ENCODE results near the gene CHCHD4.

The CHCHD4 gene

DNA sequence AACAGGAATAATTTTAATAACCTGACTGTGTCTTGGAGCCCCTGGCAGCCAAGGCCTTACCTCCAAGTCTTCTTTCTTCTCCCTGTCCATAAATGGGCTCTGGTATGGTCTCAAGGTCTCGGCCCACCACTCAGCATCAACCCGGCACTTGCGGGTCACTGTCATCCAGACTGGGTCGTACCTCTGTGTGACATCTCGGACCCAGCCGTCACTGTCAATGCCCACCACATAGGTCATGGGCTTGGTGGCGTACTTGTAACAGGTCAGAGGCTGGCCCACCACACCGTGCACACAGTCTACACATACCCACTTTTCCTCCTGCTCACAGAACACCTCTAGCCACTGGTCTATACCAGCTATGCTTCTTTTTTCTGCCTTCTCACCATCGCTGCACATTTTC is 33.3 kb upstream of the CHCHD4 start:
- no peak overlapping the region for H3K9ac ChIP-seq (ENCODE audit: low read depth in 1 of 2, low read length in 2 of 2)
- H3K4me1 ChIP-seq (ENCODE audit: control insufficient read depth in 2 of 2, insufficient read depth in 2 of 2, low read length in 2 of 2) = no peaks in the 10 kb centered on the region
- H3K9me3 ChIP-seq (ENCODE audit: control insufficient read depth in 2 of 2, low read length in 2 of 2) = peaks cover 3% of the 10 kb centered on the region in 2 donors
- H3K36me3 ChIP-seq (ENCODE audit: control insufficient read depth in 2 of 2, insufficient read depth in 2 of 2, low read length in 2 of 2) = peaks cover 68 to 76% of the 10 kb centered on the region in 2 donors
- no peaks in the 10 kb centered on the region for H3K27me3 ChIP-seq (ENCODE audit: control insufficient read depth in 2 of 2, insufficient read depth in 2 of 2, low read length in 2 of 2)
- H3K27ac ChIP-seq (ENCODE audit: low read depth in 2 of 2, low read length in 2 of 2) = no peak overlapping the region
- no peak overlapping the region for H3K4me3 ChIP-seq (ENCODE audit: low read length in 2 of 2)

DNA sequence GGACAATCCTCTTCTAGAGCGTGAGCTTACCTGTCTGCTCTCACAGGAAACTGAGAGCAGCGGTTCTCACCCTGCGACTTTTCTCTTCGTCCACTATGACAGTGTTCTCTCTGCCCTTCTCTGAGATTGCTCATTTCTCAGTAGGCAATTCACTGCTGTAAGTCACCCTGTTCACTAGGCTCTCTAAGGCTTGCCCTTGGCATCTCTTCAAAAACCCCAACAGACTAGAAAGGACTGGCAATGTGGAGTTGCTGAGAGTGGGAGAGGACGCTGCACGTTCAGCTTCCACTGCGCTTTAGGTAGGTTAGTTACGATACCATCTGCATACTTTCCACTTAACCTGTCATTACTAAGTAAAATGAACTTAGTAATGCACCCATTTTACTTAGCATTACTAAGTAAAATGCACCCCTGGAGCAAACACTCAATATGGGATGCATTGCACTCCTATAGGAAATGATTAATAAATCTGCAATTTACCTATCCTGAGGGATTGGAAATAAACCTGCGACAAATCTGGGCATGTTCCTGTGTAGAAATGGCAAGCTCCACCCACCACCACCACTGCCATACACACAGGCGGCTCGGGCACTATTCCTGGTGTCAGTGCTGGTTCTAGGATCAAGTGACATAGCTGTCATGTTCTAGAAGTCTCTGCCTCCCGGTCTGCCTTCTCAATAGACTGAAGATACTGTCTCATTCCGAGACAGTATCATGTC is 32.3 kb upstream of the CHCHD4 start:
- Histone ChIP-seq H3K27me3 (ENCODE audit: control insufficient read depth in 2 of 2, insufficient read depth in 2 of 2, low read length in 2 of 2) (no peaks in the 10 kb centered on the region), H3K4me1 (ENCODE audit: control insufficient read depth in 2 of 2, insufficient read depth in 2 of 2, low read length in 2 of 2) (no peaks in the 10 kb centered on the region), H3K9ac (ENCODE audit: low read depth in 1 of 2, low read length in 2 of 2) (no peak overlapping the region), H3K9me3 (ENCODE audit: control insufficient read depth in 2 of 2, low read length in 2 of 2) (peaks cover 0 to 3% of the 10 kb centered on the region in 2 donors), H3K4me3 (ENCODE audit: low read length in 2 of 2) (no peak overlapping the region), H3K27ac (ENCODE audit: low read depth in 2 of 2, low read length in 2 of 2) (no peak overlapping the region), H3K36me3 (ENCODE audit: control insufficient read depth in 2 of 2, insufficient read depth in 2 of 2, low read length in 2 of 2) (peaks cover 64 to 76% of the 10 kb centered on the region in 2 donors)

DNA sequence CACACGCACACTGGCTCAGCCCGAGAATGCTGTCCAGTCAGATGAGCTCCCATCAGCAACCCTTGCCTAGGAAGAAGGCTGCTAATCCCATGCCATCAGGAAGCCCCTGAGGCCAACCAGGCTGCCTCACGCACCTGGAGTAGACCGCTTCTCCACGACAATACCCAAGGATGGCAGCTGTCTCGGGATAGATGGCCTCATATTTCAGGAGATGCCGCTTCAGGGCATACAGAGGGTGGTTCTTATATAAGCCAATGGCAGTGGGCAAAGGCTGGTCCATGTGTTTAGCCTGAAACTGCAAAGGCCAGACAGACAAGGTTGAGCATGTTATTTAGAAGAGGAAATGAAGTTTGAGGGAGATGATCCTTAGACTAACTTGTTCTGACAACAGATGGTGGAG is 31.5 kb upstream of the CHCHD4 start:
- Histone ChIP-seq H3K4me3 (ENCODE audit: low read length in 2 of 2) (no peak overlapping the region), H3K4me1 (ENCODE audit: control insufficient read depth in 2 of 2, insufficient read depth in 2 of 2, low read length in 2 of 2) (no peaks in the 10 kb centered on the region), H3K9ac (ENCODE audit: low read depth in 1 of 2, low read length in 2 of 2) (no peak overlapping the region), H3K9me3 (ENCODE audit: control insufficient read depth in 2 of 2, low read length in 2 of 2) (no peaks in the 10 kb centered on the region), H3K27ac (ENCODE audit: low read depth in 2 of 2, low read length in 2 of 2) (no peak overlapping the region), H3K36me3 (ENCODE audit: control insufficient read depth in 2 of 2, insufficient read depth in 2 of 2, low read length in 2 of 2) (peaks cover 66 to 72% of the 10 kb centered on the region in 2 donors), H3K27me3 (ENCODE audit: control insufficient read depth in 2 of 2, insufficient read depth in 2 of 2, low read length in 2 of 2) (no peaks in the 10 kb centered on the region)

DNA sequence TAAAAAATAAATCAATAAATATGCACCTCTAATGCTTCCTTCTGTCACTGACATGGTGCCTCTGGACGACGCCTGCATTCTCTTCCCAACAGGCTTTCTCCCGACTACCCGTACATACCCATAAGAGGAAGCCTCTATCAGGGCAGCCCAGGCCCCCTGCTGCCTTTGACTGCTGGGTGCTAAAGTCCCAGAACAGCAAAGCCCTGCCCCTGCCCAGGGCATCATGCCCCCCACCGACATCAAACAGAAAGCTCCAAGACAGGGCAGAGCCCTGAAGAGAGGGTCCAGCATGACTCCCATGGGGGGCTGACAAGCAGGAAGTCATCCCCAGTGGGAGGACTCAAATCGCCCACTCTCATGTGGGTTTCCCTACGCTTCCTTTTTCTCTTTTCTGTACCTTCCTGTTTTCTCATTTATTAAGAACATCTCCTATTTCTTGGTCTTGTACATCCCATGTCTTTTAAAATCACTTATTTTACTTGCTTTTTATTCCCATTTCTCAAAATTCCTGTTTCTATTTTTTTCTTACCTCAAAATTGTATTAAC is 30.3 kb upstream of the CHCHD4 start:
- H3K9me3 ChIP-seq (ENCODE audit: control insufficient read depth in 2 of 2, low read length in 2 of 2) = no peaks in the 10 kb centered on the region
- H3K36me3 ChIP-seq (ENCODE audit: control insufficient read depth in 2 of 2, insufficient read depth in 2 of 2, low read length in 2 of 2) = peaks cover 58 to 62% of the 10 kb centered on the region in 2 donors
- no peak overlapping the region for H3K9ac ChIP-seq (ENCODE audit: low read depth in 1 of 2, low read length in 2 of 2)
- no peak overlapping the region for H3K4me3 ChIP-seq (ENCODE audit: low read length in 2 of 2)
- H3K27ac ChIP-seq (ENCODE audit: low read depth in 2 of 2, low read length in 2 of 2) = no peak overlapping the region
- no peaks in the 10 kb centered on the region for H3K4me1 ChIP-seq (ENCODE audit: control insufficient read depth in 2 of 2, insufficient read depth in 2 of 2, low read length in 2 of 2)
- H3K27me3 ChIP-seq (ENCODE audit: control insufficient read depth in 2 of 2, insufficient read depth in 2 of 2, low read length in 2 of 2) = no peaks in the 10 kb centered on the region

DNA sequence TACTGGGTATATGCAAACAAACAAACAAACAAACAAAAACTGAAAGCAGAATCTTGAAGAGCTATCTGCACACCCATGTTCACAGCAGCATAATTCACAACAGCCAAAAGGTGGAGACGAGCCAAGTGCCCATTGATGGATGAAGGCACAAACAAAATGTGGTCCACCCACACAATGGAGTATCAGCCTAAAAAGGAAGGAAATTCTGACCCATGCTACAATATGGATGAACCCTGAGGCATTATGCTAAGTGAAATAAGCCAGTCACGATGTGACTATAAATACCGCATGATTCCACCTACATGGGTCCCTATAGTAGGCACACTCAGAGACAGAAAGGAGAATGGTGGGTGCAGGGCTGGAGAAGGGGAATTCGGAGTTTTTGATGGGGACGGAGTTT is 29.6 kb upstream of the CHCHD4 start:
- Histone ChIP-seq H3K4me1 (ENCODE audit: control insufficient read depth in 2 of 2, insufficient read depth in 2 of 2, low read length in 2 of 2) (no peaks in the 10 kb centered on the region), H3K9ac (ENCODE audit: low read depth in 1 of 2, low read length in 2 of 2) (no peak overlapping the region), H3K9me3 (ENCODE audit: control insufficient read depth in 2 of 2, low read length in 2 of 2) (no peaks in the 10 kb centered on the region), H3K27ac (ENCODE audit: low read depth in 2 of 2, low read length in 2 of 2) (no peak overlapping the region), H3K36me3 (ENCODE audit: control insufficient read depth in 2 of 2, insufficient read depth in 2 of 2, low read length in 2 of 2) (peaks cover 54 to 57% of the 10 kb centered on the region in 2 donors), H3K27me3 (ENCODE audit: control insufficient read depth in 2 of 2, insufficient read depth in 2 of 2, low read length in 2 of 2) (no peaks in the 10 kb centered on the region), H3K4me3 (ENCODE audit: low read length in 2 of 2) (no peak overlapping the region)

DNA sequence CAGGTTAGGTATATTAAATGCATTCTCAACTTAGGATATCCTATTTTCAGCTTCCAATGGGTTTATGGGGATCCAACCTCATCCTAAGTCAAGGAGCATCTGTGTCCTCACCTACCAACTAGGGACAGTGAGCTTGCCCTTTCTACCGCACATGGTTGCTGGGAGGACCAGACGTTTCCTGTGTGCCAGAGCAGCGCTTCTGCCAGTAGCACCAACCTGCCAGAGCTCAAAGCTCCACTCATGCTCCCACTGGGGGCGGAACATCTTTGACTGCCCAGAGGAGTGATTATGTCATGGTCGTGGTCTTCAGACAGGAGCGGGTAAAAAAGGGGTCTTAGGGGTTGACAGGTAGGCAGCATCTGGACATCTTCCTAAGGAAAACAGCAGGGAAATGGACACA is 29.0 kb upstream of the CHCHD4 start:
- H3K9ac ChIP-seq (ENCODE audit: low read depth in 1 of 2, low read length in 2 of 2) = no peak overlapping the region
- no peaks in the 10 kb centered on the region for H3K27me3 ChIP-seq (ENCODE audit: control insufficient read depth in 2 of 2, insufficient read depth in 2 of 2, low read length in 2 of 2)
- H3K4me1 ChIP-seq (ENCODE audit: control insufficient read depth in 2 of 2, insufficient read depth in 2 of 2, low read length in 2 of 2) = no peaks in the 10 kb centered on the region
- H3K4me3 ChIP-seq (ENCODE audit: low read length in 2 of 2) = no peak overlapping the region
- H3K36me3 ChIP-seq (ENCODE audit: control insufficient read depth in 2 of 2, insufficient read depth in 2 of 2, low read length in 2 of 2) = peaks cover 48 to 52% of the 10 kb centered on the region in 2 donors
- H3K27ac ChIP-seq (ENCODE audit: low read depth in 2 of 2, low read length in 2 of 2) = no peak overlapping the region
- no peaks in the 10 kb centered on the region for H3K9me3 ChIP-seq (ENCODE audit: control insufficient read depth in 2 of 2, low read length in 2 of 2)

DNA sequence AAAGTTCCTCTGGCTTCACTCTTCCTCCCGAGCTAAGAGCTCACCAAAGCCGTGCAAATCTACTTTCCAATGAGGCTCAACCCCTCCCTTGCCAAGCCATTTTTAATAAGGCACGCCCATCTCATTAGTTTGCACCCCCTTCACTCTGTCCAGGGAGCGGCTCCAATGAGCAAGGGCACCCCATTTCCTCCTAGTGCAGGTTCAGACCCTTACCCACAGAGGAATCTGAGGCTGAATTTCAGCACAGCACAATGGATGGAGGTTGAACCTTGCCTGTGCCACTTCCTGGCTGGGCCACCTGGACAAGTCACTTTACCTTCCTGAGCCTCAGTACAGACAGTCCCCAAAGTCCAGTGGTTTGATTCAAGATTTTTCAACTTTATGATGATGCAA is 28.3 kb upstream of the CHCHD4 start:
- Histone ChIP-seq H3K9ac (ENCODE audit: low read depth in 1 of 2, low read length in 2 of 2) (no peak overlapping the region), H3K4me1 (ENCODE audit: control insufficient read depth in 2 of 2, insufficient read depth in 2 of 2, low read length in 2 of 2) (no peaks in the 10 kb centered on the region), H3K4me3 (ENCODE audit: low read length in 2 of 2) (no peak overlapping the region), H3K36me3 (ENCODE audit: control insufficient read depth in 2 of 2, insufficient read depth in 2 of 2, low read length in 2 of 2) (peaks cover 46 to 48% of the 10 kb centered on the region in 2 donors), H3K27ac (ENCODE audit: low read depth in 2 of 2, low read length in 2 of 2) (no peak overlapping the region), H3K27me3 (ENCODE audit: control insufficient read depth in 2 of 2, insufficient read depth in 2 of 2, low read length in 2 of 2) (no peaks in the 10 kb centered on the region), H3K9me3 (ENCODE audit: control insufficient read depth in 2 of 2, low read length in 2 of 2) (no peaks in the 10 kb centered on the region)

DNA sequence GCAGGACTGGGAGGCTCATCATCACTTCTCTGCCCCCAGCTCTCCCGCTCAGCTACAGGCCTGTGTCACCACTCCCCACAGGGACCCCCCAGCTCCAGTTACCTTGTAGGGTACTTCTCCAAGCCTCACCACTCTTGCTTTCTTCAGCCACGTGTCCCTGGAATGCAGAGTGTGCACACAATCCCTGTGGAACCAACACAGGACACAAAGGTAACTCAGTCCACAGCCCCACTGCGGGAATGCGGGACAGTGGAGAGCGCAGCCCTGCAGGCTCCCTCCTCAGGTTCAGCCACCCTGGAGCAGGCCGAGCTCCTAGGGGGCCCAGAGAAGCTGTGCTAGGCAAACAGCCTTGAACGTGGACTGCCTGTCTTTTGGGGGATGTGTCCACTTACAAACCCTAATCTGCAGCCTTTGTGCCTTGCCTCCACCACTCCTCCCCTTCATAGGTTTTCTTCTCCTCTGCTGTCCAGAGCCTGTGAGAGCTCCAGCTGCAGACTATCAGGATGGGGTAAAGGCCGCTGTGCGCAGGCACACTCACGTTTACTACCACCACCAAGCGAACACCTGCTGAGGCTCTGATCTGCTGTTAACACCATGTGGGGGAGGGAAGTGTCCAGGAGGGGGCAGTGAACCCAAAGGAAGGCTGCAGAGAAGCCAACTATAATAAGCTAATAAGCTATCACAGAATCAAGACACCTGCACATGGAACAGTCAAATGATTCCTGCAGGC is 27.7 kb upstream of the CHCHD4 start:
- Histone ChIP-seq H3K9me3 (ENCODE audit: control insufficient read depth in 2 of 2, low read length in 2 of 2) (no peaks in the 10 kb centered on the region), H3K9ac (ENCODE audit: low read depth in 1 of 2, low read length in 2 of 2) (no peak overlapping the region), H3K36me3 (ENCODE audit: control insufficient read depth in 2 of 2, insufficient read depth in 2 of 2, low read length in 2 of 2) (peaks cover 43 to 47% of the 10 kb centered on the region in 2 donors), H3K4me1 (ENCODE audit: control insufficient read depth in 2 of 2, insufficient read depth in 2 of 2, low read length in 2 of 2) (no peaks in the 10 kb centered on the region), H3K4me3 (ENCODE audit: low read length in 2 of 2) (no peak overlapping the region), H3K27ac (ENCODE audit: low read depth in 2 of 2, low read length in 2 of 2) (no peak overlapping the region), H3K27me3 (ENCODE audit: control insufficient read depth in 2 of 2, insufficient read depth in 2 of 2, low read length in 2 of 2) (no peaks in the 10 kb centered on the region)

DNA sequence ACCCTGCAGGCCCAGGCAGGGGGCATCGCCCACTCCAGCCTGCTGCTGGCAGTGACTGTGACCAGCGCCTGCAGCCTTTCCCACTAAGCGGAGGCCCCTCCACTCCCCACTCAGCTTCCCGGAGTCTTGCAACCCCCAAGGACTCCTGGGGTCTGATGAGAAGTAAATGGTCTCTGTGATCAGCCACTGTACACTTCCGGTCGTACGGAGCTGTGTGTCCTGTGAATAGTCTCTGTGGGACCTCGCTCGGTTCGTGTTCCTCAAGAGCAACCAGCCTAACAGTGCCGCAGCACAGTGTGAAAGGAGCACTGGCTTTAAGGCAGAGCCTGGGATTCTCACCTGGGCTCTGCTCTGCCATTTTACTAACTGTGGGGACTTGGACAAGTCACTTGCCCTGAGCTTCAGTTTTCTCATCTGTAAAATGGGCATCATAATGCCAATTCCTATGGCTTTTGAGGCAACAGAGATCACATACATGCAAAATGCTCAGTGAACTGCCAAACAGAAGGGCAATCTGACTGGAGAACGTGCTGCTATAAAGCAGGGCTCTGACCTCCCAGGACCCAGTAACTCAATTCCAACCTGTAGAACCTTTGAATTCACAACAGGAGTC is 26.9 kb upstream of the CHCHD4 start:
- Histone ChIP-seq H3K4me3 (ENCODE audit: low read length in 2 of 2) (no peak overlapping the region), H3K9me3 (ENCODE audit: control insufficient read depth in 2 of 2, low read length in 2 of 2) (no peaks in the 10 kb centered on the region), H3K36me3 (ENCODE audit: control insufficient read depth in 2 of 2, insufficient read depth in 2 of 2, low read length in 2 of 2) (peaks cover 43 to 46% of the 10 kb centered on the region in 2 donors), H3K4me1 (ENCODE audit: control insufficient read depth in 2 of 2, insufficient read depth in 2 of 2, low read length in 2 of 2) (no peaks in the 10 kb centered on the region), H3K27ac (ENCODE audit: low read depth in 2 of 2, low read length in 2 of 2) (no peak overlapping the region), H3K9ac (ENCODE audit: low read depth in 1 of 2, low read length in 2 of 2) (no peak overlapping the region), H3K27me3 (ENCODE audit: control insufficient read depth in 2 of 2, insufficient read depth in 2 of 2, low read length in 2 of 2) (no peaks in the 10 kb centered on the region)
